HG03565 (cell line): Measurements from ENCODE around the gene MBD6.

Experiments used
- ATAC-seq: cut with Tn5 transposase; IDR thresholded peaks from one replicate; pipeline ENCODE4 v1.9.1; 2021; ENCODE audit warnings: mild to moderate bottlenecking, moderate library complexity; ENCODE audit not compliant: unreplicated experiment

Gene MBD6, protein sequence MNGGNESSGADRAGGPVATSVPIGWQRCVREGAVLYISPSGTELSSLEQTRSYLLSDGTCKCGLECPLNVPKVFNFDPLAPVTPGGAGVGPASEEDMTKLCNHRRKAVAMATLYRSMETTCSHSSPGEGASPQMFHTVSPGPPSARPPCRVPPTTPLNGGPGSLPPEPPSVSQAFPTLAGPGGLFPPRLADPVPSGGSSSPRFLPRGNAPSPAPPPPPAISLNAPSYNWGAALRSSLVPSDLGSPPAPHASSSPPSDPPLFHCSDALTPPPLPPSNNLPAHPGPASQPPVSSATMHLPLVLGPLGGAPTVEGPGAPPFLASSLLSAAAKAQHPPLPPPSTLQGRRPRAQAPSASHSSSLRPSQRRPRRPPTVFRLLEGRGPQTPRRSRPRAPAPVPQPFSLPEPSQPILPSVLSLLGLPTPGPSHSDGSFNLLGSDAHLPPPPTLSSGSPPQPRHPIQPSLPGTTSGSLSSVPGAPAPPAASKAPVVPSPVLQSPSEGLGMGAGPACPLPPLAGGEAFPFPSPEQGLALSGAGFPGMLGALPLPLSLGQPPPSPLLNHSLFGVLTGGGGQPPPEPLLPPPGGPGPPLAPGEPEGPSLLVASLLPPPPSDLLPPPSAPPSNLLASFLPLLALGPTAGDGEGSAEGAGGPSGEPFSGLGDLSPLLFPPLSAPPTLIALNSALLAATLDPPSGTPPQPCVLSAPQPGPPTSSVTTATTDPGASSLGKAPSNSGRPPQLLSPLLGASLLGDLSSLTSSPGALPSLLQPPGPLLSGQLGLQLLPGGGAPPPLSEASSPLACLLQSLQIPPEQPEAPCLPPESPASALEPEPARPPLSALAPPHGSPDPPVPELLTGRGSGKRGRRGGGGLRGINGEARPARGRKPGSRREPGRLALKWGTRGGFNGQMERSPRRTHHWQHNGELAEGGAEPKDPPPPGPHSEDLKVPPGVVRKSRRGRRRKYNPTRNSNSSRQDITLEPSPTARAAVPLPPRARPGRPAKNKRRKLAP

GRCh38 chr12:57522011-57522886, at the start of gene MBD6:
Gene MBD6 (plus strand): TSS chr12:57522824. CDS start chr12:57524304, 1,480 bp downstream.
- peak; percentile 28 for ATAC-seq

GRCh38 chr12:57473392-57473791, 49.2 kb upstream of the MBD6 start:
- no peak for ATAC-seq

- ATAC-seq, result no peak
Observed at GRCh38 chr12:57473886-57474285, 48.7 kb upstream of the MBD6 start.

DNA sequence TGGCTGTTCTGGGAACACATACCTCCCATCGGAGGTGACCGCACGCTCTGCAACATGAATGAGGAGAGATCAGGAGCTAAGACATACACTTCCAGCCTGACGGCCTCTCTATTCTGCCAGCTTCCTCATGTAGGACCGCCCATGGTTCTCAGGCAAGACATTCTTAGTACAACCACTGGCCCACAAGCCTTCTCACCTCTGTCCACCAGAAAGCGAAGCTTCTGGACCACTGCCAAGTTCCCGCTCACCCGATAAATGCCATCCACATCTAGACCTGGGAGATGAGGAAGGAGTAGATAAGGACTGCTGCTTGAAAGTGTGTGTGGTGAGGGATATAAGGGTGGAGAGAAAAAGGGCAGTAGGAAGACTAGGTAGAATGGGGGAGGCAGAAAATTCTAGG, 48.2 kb upstream of the MBD6 start:
- no peak for ATAC-seq

GRCh38 chr12:57474862-57475261, 47.8 kb upstream of the MBD6 start:
- ATAC-seq, result no peak

- ATAC-seq, result no peak
Observed at GRCh38 chr12:57475271-57476161, 47.1 kb upstream of the MBD6 start.

- no peak for ATAC-seq
Observed at GRCh38 chr12:57476162-57476992, 46.2 kb upstream of the MBD6 start.

- ATAC-seq, result no peak
Observed at GRCh38 chr12:57476993-57477709, 45.5 kb upstream of the MBD6 start.

DNA sequence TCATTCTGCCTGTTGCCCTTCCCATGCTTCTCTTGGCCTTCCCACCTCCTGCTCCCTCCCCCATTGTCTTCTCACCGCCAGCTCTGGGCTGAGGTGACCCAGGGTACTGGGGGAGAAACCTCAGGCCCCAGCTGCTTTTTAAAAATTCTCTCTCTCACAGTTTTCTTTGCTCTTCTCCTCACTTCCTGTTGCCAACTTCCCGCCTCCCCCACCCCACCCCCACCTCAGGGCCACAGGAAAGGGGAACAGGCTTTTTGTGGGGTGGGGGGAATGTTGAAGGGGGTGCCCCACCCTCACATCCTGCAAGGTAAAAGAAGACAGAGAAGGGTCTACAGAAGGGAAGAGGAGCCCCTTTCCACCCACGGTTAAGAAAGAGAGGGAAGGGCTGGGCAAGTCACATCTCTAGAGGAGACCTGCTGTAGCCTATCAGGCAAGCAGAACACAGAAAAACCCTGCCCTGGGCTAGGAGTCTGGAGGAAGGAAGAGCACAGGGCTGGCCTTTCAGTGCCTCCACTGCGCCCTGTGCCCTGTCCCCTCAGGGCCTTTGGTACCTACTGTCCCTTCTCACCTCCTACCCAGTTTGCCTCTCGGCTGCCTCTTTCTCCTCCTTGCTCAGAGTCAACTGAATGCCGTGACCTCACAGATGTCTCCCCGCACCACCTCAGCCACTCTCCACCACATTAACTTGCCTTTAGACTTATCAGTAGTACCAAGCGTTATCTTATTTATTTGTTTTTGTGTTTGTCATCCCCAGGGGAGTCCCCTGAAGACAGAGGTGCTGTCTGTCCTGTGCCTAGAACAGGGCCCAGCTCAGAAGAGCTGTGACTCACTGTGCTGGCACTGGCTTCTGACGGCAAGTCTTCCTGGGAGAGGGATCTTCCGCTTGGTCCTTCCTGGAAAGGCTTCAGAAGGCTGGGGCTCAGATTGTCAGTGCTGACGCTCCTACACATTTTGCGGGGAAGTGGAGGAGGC, 44.6 kb upstream of the MBD6 start:
- ATAC-seq, result no peak

GRCh38 chr12:57479043-57479375, 43.6 kb upstream of the MBD6 start:
- no peak for ATAC-seq

- ATAC-seq, result no peak
Observed at GRCh38 chr12:57479376-57480115, 43.1 kb upstream of the MBD6 start, which contains the start of gene ARHGAP9. Gene ARHGAP9 (minus strand): TSS chr12:57479866. CDS start chr12:57479406, 460 bp downstream.

GRCh38 chr12:57481671-57482070, 41.0 kb upstream of the MBD6 start:
- no peak for ATAC-seq

- ATAC-seq, result no peak
Observed at GRCh38 chr12:57483466-57483865, 39.2 kb upstream of the MBD6 start.

GRCh38 chr12:57485695-57486094, 36.9 kb upstream of the MBD6 start:
- ATAC-seq, result no peak

DNA sequence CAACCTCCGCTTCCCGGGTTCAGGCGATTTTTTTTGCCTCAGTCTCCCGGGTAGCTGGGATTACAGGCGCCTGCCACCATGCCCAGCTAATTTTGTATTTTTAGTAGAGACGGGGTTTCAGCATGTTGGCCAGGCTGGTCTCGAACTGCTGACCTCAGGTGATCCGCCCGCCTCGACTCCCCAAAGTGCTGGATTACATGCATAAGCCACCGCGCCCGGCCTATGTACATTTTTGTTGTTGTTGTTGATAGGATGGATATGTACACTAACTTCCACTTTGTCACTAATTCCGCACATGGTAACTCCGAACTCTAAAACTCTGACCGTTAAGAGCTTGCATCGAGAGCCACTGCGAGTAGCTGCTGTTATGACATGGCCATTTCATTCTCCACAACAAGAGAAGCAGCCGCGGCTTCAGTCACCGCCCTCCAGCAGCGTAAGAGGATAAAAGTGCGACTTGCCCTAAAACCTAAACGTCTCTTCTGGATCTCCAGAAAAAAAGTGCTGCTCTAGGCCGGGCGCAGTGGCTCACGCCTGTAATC, 35.5 kb upstream of the MBD6 start:
- ATAC-seq, result no peak
